Aorta (tissue), 5 donors: ENCODE data around the gene BLID. TPM values are rescaled to one million over a fixed set of nuclear protein-coding genes. Genes with fewer than 3 reads are reported as not detected.
A peak's percentile ranks its signal among the peaks of the same experiment; 100 is the strongest.

ENCODE experiments used
- ATAC-seq: fragments of 200-7000 bp; cut with Tn5 transposase; one replicate; pipeline ENCODE4 v1.9.1; 2022; ENCODE audit warnings: moderate library complexity; ENCODE audit not compliant: low FRiP score
- DNase-seq, 2 donors: peaks; one replicate each; pipeline ENCODE4 v3.0.0-alpha.2; 2020
- H3K27ac ChIP-seq, 2 donors: one replicate each; pipeline ENCODE4 v1.5.1; 2013; ENCODE audit warnings: low read length in 2 of 2, mild to moderate bottlenecking in 2 of 2, moderate library complexity in 2 of 2, control low read depth in 1 of 2, inconsistent platforms in 1 of 2, low read depth in 1 of 2
- H3K27me3 ChIP-seq, 2 donors: one replicate each; pipeline ENCODE4 v1.6.1; 2013; ENCODE audit warnings: control low read depth in 1 of 2, low read length in 1 of 2, mild to moderate bottlenecking in 1 of 2, moderate library complexity in 1 of 2; ENCODE audit not compliant: insufficient read depth in 2 of 2, control insufficient read depth in 1 of 2
- H3K36me3 ChIP-seq, 2 donors: one replicate each; pipeline ENCODE4 v1.6.1; 2013; ENCODE audit warnings: control low read depth in 1 of 2, low read length in 1 of 2, mild to moderate bottlenecking in 1 of 2; ENCODE audit not compliant: insufficient read depth in 2 of 2, control insufficient read depth in 1 of 2
- H3K4me1 ChIP-seq, 2 donors: one replicate each; pipeline ENCODE4 v1.6.1; 2013; ENCODE audit warnings: low read length in 2 of 2, control low read depth in 1 of 2, mild to moderate bottlenecking in 1 of 2, moderate library complexity in 1 of 2; ENCODE audit not compliant: insufficient read depth in 2 of 2, control insufficient read depth in 1 of 2
- H3K4me3 ChIP-seq, 2 donors: one replicate each; pipeline ENCODE4 v1.5.1; 2013; ENCODE audit warnings: low read length in 2 of 2, control low read depth in 1 of 2, mild to moderate bottlenecking in 1 of 2
- H3K9me3 ChIP-seq: one replicate; pipeline ENCODE4 v1.6.1; 2013; ENCODE audit warnings: mild to moderate bottlenecking, low read length; ENCODE audit not compliant: control insufficient read depth
- WGBS, 2 donors: extraction: QIAGEN DNeasy Blood & Tissue Kit; methylation state at CpG; one replicate each; pipeline ENCODE4 v1.1.7; 2013; 5-methylcytosine and 5-hydroxymethylcytosine counted together
- intact Hi-C, 2 donors: fragments of 100-400 bp; cut with DNase I; formaldehyde crosslinking; loops; one replicate each; pipeline versions ENCODE4 v1.14.2 to v1.15.0; 2022
- long read RNA-seq, 2 donors: library from polyadenylated mRNA; unstranded; transcript quantifications; one replicate each; pipeline ENCODE4 v2.0.0, GENCODE V29; 2020 to 2021
- polyA plus RNA-seq, 2 donors: library from polyadenylated mRNA; stranded (reverse); fragments of 200-250 nt; gene quantifications; one replicate each; pipeline ENCODE4 v1.2.3, GENCODE V29; 2013
- total RNA-seq, 2 donors: library from RNA; stranded (reverse); fragmentation: NEBNext Ultra II Directional; extraction: Animal tissue kit (Norgen Biotek cat#: 25700); gene quantifications; one replicate each; pipeline ENCODE4 v1.2.1, GENCODE V29; 2021
- donor health status: healthy with polysubstance abuse.
- donor health status: Bipolar disorder and iron deficiency.
- donor health status: DM: no; HTN: no; CAD: no.
- donor health status: DM: no; HTN: no; CAD: no.
- donor health status: DM: yes; HTN: yes; CAD: no.

Gene BLID
- total RNA-seq = 10 to 100 TPM in 1 of 2 donors, 1 to 10 TPM in 1; 9.7 to 19.0 TPM
- under 1 TPM in 1 of 2 donors, not detected in 1; 0.43 TPM for polyA plus RNA-seq
- long read RNA-seq, donor 1, partial matches to known transcripts = 0 of 1 reads
- long read RNA-seq, donor 1, other reads (novel, unspliced or antisense) = 0 of 1 reads
- long read RNA-seq, donor 2, partial matches to known transcripts = 0 of 1 reads
- long read RNA-seq, donor 2, other reads (novel, unspliced or antisense) = 0 of 1 reads

GRCh38 chr11:122115524-122116379 lies at the start of gene BLID:
TSS of gene BLID (minus strand) at chr11:122116215. CDS start at chr11:122115922, 293 bp downstream.
- H3K27ac ChIP-seq = peak within 1 kb of the TSS in 1 of 2 donors; percentile 68

GRCh38 chr11:122163053-122163819 lies 47.2 kb upstream of the BLID start:
- Histone ChIP-seq H3K27ac (no peak overlapping the region), H3K36me3 (no peaks in the 10 kb centered on the region), H3K4me3 (no peak overlapping the region), H3K27me3 (no peaks in the 10 kb centered on the region), H3K9me3 (no peaks in the 10 kb centered on the region), H3K4me1 (peaks cover 1 to 12% of the 10 kb centered on the region in 2 donors)
- ATAC-seq = no peak
- intact Hi-C loops = loop anchor here in 1 of 2 donors (5.0 kb wide), 1 partner anchor 39 kb away; no protein-coding TSS in a partner anchor
- WGBS, 2 donors = 84 to 85% methylated on average over 3 of the region's 3 CpGs
- no peak for DNase-seq

More at GRCh38 chr11:122115524-122116379, at the start of gene BLID:
- intact Hi-C loops = no loop called here
- Histone ChIP-seq H3K36me3 (no peaks in the 10 kb centered on the region), H3K9me3 (no peaks in the 10 kb centered on the region), H3K4me1 (peaks cover 2 to 11% of the 10 kb centered on the region in 2 donors), H3K27me3 (no peaks in the 10 kb centered on the region), H3K4me3 (no peak within 1 kb of the TSS)
- ATAC-seq (no peak), DNase-seq (no peak)
- 66 to 68% methylated on average over 11 of the region's 11 CpGs for WGBS, 2 donors

GRCh38 chr11:122162095-122162494 lies 46.1 kb upstream of the BLID start:
- no peak for DNase-seq
- H3K27me3 ChIP-seq = no peaks in the 10 kb centered on the region
- WGBS, 2 donors = 77 to 79% methylated on average over 2 of the region's 2 CpGs
- H3K4me3 ChIP-seq = no peak overlapping the region
- no peaks in the 10 kb centered on the region for H3K36me3 ChIP-seq
- ATAC-seq = no peak
- peaks cover 1 to 10% of the 10 kb centered on the region in 2 donors for H3K4me1 ChIP-seq
- H3K9me3 ChIP-seq = no peaks in the 10 kb centered on the region
- H3K27ac ChIP-seq = peak overlapping the region in 1 of 2 donors; percentile 48
- intact Hi-C loops = loop anchor here in 1 of 2 donors (5.0 kb wide), 1 partner anchor 40 kb away; no protein-coding TSS in a partner anchor

GRCh38 chr11:122160841-122161590 lies 45.0 kb upstream of the BLID start:
- WGBS, 2 donors = 80 to 81% methylated on average over 6 of the region's 6 CpGs
- ATAC-seq (no peak), DNase-seq (no peak)
- no peak overlapping the region for H3K4me3 ChIP-seq
- peaks cover 1 to 13% of the 10 kb centered on the region in 2 donors for H3K4me1 ChIP-seq
- H3K9me3 ChIP-seq = no peaks in the 10 kb centered on the region
- peak overlapping the region in 1 of 2 donors; percentile 55 for H3K27ac ChIP-seq
- intact Hi-C loops = loop anchor here in 1 of 2 donors (5.0 kb wide), 1 partner anchor 41 kb away; no protein-coding TSS in a partner anchor
- no peaks in the 10 kb centered on the region for H3K36me3 ChIP-seq
- no peaks in the 10 kb centered on the region for H3K27me3 ChIP-seq

GRCh38 chr11:122159861-122160260 lies 43.8 kb upstream of the BLID start:
- Histone ChIP-seq H3K27me3 (no peaks in the 10 kb centered on the region), H3K4me3 (no peak overlapping the region), H3K9me3 (no peaks in the 10 kb centered on the region), H3K4me1 (peaks cover 1 to 16% of the 10 kb centered on the region in 2 donors), H3K27ac (peak overlapping the region; percentile 51 to 79), H3K36me3 (no peaks in the 10 kb centered on the region)
- WGBS, 2 donors = 35 to 46% methylated on average over 2 of the region's 2 CpGs
- intact Hi-C loops = loop anchor here in 1 of 2 donors (5.0 kb wide), 2 partner anchors 42 to 58 kb away; no protein-coding TSS in a partner anchor
- DNase-seq (no peak), ATAC-seq (no peak)

GRCh38 chr11:122159173-122159721 lies 43.2 kb upstream of the BLID start:
- no peaks in the 10 kb centered on the region for H3K36me3 ChIP-seq
- peaks cover 1 to 16% of the 10 kb centered on the region in 2 donors for H3K4me1 ChIP-seq
- intact Hi-C loops = loop anchor here in 1 of 2 donors (5.0 kb wide), 1 partner anchor 57 kb away; no protein-coding TSS in a partner anchor
- H3K9me3 ChIP-seq = no peaks in the 10 kb centered on the region
- 2 to 6% methylated on average over 12 of the region's 12 CpGs for WGBS, 2 donors
- no peaks in the 10 kb centered on the region for H3K27me3 ChIP-seq
- peak overlapping the region; percentile 9 to 63 for H3K4me3 ChIP-seq
- peak overlapping the region; percentile 61 to 84 for H3K27ac ChIP-seq
- peak; percentile 52 for ATAC-seq
- DNase-seq = no peak

- intact Hi-C loops = loop anchor here in 1 of 2 donors (5.0 kb wide), 1 partner anchor 56 kb away; no protein-coding TSS in a partner anchor
- Histone ChIP-seq H3K9me3 (no peaks in the 10 kb centered on the region), H3K36me3 (no peaks in the 10 kb centered on the region), H3K27ac (peak overlapping the region; percentile 97 to 99), H3K4me3 (peak overlapping the region; percentile 60 to 98), H3K4me1 (peaks cover 1 to 16% of the 10 kb centered on the region in 2 donors), H3K27me3 (no peaks in the 10 kb centered on the region)
- WGBS, 2 donors = 20 to 22% methylated on average over 4 of the region's 4 CpGs
- ATAC-seq (no peak), DNase-seq (no peak)
These were observed 42.2 kb upstream of the BLID start for GRCh38 chr11:122158171-122158570.
